ENCODE results near the gene USH1G. TPM values are rescaled to one million over a fixed set of nuclear protein-coding genes. Genes with fewer than 3 reads are reported as not detected.

USH1G gene
- total RNA-seq, 2 donors from 2014 or later = 0.31 TPM; not detected in 1

DNA sequence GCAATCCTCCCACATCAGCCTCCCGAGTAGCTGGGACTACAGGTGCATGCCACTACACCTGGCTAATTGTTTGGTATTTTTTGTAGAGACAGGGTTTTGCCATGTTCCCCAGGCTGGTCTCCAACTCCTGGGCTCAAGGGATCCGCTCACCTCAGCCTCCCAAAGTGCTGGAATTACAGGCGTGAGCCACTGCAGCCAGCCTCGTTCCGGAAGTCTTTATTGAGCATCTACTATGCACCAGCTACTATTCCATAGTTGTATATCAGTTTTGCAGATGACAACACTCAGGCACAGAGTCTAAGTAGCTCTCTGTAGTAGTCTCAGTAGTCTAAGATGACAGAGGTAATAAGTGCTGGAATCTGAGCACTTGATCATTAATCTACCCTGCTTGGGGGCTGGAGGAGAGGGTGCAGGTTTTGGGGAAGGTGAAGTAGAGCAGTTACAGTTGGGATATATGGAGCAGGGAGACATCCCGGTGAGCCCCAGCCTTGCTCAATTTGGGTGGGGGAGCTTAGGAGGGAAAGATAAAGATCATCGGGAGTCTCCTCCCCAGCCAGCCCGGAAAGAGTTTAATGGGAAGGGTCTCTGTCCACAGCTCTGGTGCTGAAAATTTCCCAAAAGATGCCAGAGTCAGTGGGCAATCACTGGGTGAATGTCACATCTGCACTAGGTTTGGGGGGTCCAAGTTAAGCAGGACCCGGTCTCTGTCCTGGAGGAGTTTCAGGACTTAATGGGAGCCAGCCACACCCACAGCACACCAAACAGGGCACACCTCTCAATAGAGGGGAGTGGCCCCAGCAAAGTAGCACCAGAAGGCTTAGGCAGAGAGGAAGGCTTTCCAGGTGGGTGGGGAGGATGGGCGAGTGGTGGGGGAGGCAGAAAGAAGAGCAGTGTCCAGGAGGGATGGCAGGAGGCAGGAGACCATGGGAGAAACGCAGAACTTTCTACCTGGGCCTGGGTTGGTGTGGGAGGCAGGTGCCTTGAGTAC lies 14.3 kb upstream of the USH1G start:
- intact Hi-C loops (cut with DNase I, micrococcal nuclease) = no loop called here
- DNase-seq = no peak
- ATAC-seq = peak; percentile 60

DNA sequence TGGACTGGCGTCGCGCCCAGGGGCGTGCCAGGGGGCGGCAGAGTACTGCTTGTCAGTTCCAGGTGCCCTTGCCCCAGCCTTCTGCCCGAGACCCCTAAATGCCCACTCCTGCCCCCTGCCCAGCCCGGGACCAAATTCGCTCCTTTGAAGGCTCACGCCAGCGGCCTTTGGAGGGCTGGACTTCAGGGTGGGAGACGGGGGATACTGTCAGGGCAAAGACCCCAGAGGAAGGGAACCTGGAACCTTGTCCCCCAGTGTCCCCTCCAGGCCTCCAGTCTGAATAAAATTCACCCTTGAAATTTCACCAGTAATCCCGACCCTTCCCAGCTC lies 13.4 kb upstream of the USH1G start:
- DNase-seq (no peak), ATAC-seq (no peak)
- intact Hi-C loops (cut with DNase I, micrococcal nuclease) = no loop called here

- ATAC-seq (peak; percentile 38), DNase-seq (no peak)
- intact Hi-C loops (cut with DNase I, micrococcal nuclease) = no loop called here
Measured at GRCh38 chr17:74935585-74936469, 12.8 kb upstream of the USH1G start, which contains the start of gene OTOP3. Gene OTOP3, plus strand, starts transcription at chr17:74935898. Its CDS starts 24 bp downstream, at chr17:74935922.

DNA sequence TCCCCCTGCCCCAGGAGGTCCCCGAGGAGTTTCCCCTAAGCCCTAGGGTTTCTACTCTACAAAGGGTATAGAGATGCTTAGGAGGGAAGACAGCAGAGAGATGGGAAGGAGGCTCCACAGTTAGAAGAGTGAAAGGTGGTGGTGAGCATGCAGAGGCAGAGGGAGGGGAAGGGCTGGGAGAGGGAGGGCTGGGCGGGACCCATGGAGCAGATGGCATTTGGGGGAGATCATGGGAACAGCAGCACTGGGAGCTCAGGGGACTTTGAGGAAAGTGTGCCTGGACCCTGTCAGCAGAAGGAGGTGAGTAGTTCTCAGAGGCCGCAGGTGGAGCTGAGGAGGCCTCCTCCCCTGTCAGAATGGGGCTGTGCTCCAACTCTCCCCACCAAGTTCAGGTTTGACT lies 12.0 kb upstream of the USH1G start:
- ATAC-seq (no peak), DNase-seq (no peak)
- intact Hi-C loops (cut with DNase I, micrococcal nuclease) = no loop called here

DNA sequence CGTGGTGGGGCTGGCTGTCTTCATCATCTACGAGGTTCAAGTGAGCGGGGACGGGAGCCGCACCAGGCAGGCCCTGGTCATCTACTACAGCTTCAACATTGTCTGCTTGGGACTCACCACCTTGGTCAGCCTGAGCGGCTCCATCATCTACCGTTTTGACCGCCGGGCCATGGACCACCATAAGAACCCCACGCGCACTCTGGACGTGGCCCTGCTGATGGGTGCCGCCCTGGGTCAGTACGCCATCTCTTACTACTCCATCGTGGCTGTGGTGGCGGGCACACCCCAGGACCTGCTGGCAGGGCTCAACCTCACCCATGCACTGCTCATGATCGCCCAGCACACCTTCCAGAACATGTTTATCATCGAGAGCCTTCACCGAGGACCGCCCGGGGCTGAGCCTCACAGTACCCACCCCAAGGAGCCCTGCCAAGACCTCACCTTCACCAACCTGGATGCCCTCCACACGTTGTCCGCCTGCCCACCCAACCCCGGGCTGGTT lies 7.5 kb upstream of the USH1G start:
- no peak for DNase-seq
- intact Hi-C loops (cut with DNase I, micrococcal nuclease) = no loop called here
- ATAC-seq = no peak

DNA sequence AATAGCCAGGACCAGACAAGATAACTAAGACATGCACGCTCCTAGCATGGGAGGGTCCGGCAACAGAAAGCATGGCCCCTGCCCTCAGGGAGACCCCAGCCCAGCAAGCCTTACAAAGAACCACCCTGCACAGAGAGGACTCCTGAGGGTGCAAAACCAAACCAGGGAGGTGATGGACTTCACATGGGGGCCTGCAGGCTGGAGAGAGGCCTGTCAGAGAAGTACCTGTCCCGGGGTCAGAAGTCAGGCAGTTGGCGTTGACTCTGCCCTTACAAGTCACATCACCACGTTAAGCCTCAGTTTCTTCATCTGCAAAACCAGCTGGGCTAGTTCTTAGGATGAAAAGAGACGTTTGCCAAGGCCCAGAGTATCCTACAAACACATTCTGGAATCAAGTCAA lies 5.7 kb upstream of the USH1G start:
- DNase-seq = no peak

GRCh38 chr17:74925242-74925641 lies 2.2 kb upstream of the USH1G start:
- no peak for DNase-seq
- ATAC-seq = no peak
- intact Hi-C loops (cut with DNase I, micrococcal nuclease) = no loop called here

More for the DNA sequence above, 5.7 kb upstream of the USH1G start:
- ATAC-seq = no peak
- intact Hi-C loops (cut with DNase I, micrococcal nuclease) = no loop called here

GRCh38 chr17:74924250-74924948 lies 1.3 kb upstream of the USH1G start, which contains the start of gene OTOP2:
Gene OTOP2, plus strand, starts transcription at chr17:74924273. Its CDS starts 360 bp downstream, at chr17:74924633.
- DNase-seq (no peak), ATAC-seq (peak; percentile 23)
- intact Hi-C loops (cut with DNase I, micrococcal nuclease) = no loop called here

DNA sequence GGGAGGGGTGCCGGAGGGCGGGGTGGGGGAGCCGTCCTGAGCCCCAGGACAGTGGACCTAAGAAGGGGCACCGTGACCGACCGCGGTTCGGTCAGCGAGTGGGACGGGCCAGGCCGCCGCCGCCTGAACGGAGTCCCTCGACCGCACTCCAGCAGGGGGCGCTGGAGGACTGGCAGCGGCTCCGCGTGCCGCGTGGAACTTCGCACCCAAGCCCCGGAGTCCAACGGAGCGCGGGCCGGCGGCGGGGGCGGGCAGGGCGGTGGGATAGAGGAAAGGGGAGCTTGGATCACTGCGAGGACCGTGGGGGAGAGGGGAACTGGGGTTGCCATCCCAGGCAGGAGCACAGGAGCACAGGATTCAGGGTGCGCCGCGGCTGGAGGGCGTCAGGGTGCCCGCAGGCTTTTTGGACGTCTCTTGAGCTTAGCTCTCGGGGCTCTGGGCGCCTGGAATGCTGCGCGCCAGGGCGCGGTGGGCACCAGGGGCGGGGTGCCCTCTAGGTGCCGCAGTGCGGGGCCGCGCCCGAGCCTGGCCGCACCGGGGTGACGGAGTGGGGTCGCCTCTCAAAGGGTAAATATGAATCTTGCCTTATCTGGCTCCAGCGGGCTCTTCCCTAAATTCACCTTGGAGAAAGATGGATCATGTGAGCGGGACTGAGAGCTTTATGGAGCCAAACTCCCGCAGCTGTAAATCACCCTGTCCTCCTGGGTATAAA lies 639 bp upstream of the USH1G start:
- peak; percentile 82 for ATAC-seq
- DNase-seq = peak; percentile 41 to 84
- intact Hi-C loops (cut with DNase I, micrococcal nuclease) = no loop called here

DNA sequence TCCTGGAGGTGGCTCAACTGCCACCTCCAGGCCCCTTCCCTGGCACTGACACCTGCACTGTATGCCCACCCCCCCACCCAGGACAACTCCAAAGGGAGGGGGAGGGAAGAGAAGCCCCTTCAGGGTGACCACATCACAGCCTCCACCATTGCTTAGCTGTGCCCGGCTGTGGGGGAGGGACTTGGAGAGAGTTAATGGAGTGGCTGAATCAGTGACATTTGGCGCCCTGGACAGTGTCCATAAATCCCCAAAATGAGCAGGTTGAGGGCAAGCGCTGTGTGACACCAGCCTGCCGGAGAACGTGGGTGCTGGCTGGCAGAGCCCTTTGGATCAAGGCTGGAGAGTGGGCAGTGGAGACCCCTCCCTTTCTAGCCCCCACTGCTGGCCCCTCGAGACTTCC lies 883 bp downstream of the USH1G start:
- intact Hi-C loops (cut with DNase I, micrococcal nuclease) = no loop called here
- ATAC-seq = no peak

DNA sequence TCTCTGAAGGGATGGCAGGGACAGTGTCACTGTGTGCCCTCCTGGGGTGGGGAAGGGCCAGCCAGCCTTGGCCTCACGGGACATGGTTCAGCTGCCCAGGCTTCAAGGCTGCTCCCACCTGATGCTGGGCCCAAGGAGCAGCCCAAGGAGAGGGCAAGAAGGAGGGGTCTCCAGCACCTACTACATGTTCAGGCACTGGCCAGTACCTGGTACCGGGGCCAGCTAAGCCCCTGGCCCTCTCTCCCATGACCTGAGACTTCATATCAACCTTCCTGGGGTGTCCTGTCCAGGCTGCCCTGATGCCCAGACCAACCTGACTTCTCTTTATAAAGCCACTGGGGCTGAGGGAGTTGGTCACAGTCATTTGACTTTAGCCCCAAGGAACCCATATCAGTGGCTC lies 1.3 kb downstream of the USH1G start:
- intact Hi-C loops (cut with DNase I, micrococcal nuclease) = no loop called here
- no peak for DNase-seq
- ATAC-seq = no peak

More for the DNA sequence above, 883 bp downstream of the USH1G start:
- DNase-seq = no peak

DNA sequence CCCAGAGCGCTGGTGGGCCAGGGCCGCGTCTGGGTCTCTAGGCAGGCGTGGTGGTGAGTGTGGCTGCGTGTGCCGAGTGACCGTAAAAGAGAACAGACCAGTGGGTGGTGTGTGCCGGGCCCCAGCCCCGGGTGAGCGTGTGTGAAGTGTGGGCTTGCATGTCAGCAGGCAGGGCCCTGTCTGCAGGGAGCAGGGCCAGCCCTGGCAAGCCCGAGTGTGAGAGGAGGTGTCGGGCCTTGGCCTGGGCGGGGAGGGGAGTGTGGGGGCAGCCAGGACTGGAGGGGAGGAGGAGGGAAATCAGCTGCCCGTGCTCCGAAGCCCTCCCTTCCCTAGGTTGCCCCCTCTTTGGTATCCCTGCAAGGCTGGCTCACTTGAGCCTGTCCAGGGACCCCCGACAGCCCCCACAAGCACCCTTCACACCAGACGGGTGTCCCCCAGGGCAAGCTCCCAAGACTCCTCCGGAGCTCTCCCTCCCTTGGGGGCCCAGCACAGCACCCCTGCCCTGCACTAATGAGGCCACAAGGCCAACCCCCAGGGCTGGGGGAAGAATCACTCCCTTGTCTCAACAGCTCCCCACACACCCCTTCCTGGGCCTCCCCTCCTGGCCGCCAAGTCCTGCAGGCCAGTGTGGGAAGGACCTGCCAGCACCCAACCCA lies 1.9 kb downstream of the USH1G start:
- ATAC-seq (no peak), DNase-seq (no peak)
- intact Hi-C loops (cut with DNase I, micrococcal nuclease) = no loop called here

DNA sequence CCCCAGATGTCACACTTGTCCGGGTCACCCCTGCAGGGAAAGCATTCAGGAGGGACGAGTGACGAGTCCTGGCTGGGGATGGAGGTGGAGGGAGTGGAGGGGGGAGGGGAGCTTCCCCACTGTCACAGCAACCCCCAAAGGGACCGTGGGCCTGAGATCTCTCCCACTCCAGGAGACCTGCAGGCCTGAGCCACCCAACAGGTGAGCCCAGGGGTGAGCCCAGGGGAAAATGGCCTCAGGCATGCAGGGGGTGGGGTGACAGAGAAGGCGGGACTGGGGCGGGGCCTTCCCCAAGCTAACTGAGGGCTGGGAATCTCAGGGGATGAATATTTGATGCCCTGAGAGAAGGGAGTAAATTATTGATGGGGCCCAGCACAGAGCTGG lies 2.4 kb downstream of the USH1G start:
- ATAC-seq (no peak), DNase-seq (no peak)
- intact Hi-C loops (cut with DNase I, micrococcal nuclease) = no loop called here

DNA sequence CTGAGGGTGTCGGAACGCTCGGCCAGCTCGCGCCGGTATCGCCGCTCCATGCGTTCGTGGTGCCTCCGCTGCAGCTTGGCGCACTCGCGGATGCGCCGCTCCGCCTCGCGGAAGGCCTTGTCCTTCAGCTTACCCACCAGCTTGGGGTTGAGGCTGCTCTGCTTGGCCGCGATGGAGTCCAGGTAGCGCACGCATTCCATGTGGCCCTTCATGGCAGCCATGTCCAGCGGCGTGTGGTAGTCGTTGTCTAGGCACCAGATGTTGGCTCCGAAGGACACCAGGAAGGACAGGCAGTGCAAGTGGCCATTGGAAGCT lies 2.8 kb downstream of the USH1G start:
- DNase-seq (no peak), ATAC-seq (no peak)
- intact Hi-C loops (cut with DNase I, micrococcal nuclease) = no loop called here

- ATAC-seq (no peak), DNase-seq (no peak)
- intact Hi-C loops (cut with DNase I, micrococcal nuclease) = no loop called here
Measured at GRCh38 chr17:74919440-74920305, 3.4 kb downstream of the USH1G start.

DNA sequence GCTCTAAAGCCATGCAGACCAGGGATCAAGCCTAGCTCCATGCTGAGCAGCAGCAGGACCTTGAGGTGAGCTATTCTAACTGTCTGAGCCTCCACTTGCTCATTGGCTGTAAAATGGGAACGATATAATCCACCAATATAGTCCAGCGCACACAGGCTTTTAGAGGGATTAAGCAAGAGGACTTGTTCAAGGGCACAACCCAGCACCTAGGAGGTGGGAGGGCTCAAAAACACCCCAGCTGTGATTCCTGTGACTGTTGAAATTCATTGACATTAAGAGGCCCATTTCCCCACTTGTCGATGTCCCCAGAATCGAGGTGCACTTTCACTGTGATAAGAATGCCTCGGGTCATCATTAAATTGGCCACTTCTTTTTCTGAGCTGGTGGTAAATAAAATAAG lies 4.1 kb downstream of the USH1G start:
- intact Hi-C loops (cut with DNase I, micrococcal nuclease) = no loop called here
- DNase-seq (no peak), ATAC-seq (no peak)

GRCh38 chr17:74917430-74917829 lies 5.6 kb downstream of the USH1G start:
- intact Hi-C loops (cut with DNase I, micrococcal nuclease) = no loop called here
- ATAC-seq = no peak

More at GRCh38 chr17:74917430-74917829, 5.6 kb downstream of the USH1G start:
- DNase-seq = no peak
